Upper lobe of left lung (tissue), 6 donors: ENCODE data around the gene XRCC4. TPM values are rescaled to one million over a fixed set of nuclear protein-coding genes. Genes with fewer than 3 reads are reported as not detected.
A peak's percentile ranks its signal among the peaks of the same experiment; 100 is the strongest.

Experiments
- ATAC-seq, 2 donors: fragments of 200-7000 bp; cut with Tn5 transposase; one replicate each; pipeline ENCODE4 v1.9.1; 2022; ENCODE audit warnings: mild to moderate bottlenecking in 2 of 2, moderate library complexity in 2 of 2; ENCODE audit not compliant: low FRiP score in 2 of 2
- DNase-seq, 2 donors: peaks; one replicate each; pipeline ENCODE4 v3.0.0-alpha.2; 2019 to 2020
- H3K27ac ChIP-seq, 4 donors: fragments of 200-600 bp; sonication (generic); one replicate each; pipeline ENCODE4 v1.5.1; 2016 to 2019
- H3K27me3 ChIP-seq, 4 donors: fragments of 200-600 bp; sonication (generic); one replicate each; pipeline ENCODE4 v1.5.1; 2017 to 2019
- H3K36me3 ChIP-seq, 4 donors: fragments of 200-600 bp; sonication (generic); one replicate each; pipeline ENCODE4 v1.5.1; 2016 to 2019
- H3K4me1 ChIP-seq, 4 donors: fragments of 200-600 bp; sonication (generic); one replicate each; pipeline ENCODE4 v1.5.1; 2018 to 2019
- H3K4me3 ChIP-seq, 4 donors: fragments of 200-600 bp; sonication (generic); one replicate each; pipeline ENCODE4 v1.5.1; 2017 to 2019; ENCODE audit warnings: mild to moderate bottlenecking in 2 of 4, moderate library complexity in 1 of 4
- H3K9me3 ChIP-seq, 4 donors: fragments of 200-600 bp; sonication (generic); one replicate each; pipeline ENCODE4 v1.5.1; 2018 to 2019
- EP300 ChIP-seq, 4 donors: sonication (generic); formaldehyde crosslinking; IDR thresholded peaks; one replicate each; pipeline ENCODE4 v1.5.1; 2017; ENCODE audit warnings: antibody characterized with exemption in 4 of 4, control low read depth in 2 of 4
- POLR2A ChIP-seq, 4 donors: fragments of 450-650 bp; IDR thresholded peaks; one replicate each; pipeline ENCODE4 v1.5.1; 2016 to 2017; ENCODE audit warnings: antibody characterized with exemption in 4 of 4, mild to moderate bottlenecking in 2 of 4
- POLR2AphosphoS5 ChIP-seq, 2 donors: sonication (generic); formaldehyde crosslinking; IDR thresholded peaks; one replicate each; pipeline ENCODE4 v1.5.1; 2017; ENCODE audit warnings: antibody characterized with exemption in 2 of 2
- WGBS, 2 donors: methylation state at CpG; one replicate each; pipeline ENCODE4 v1.1.5; 2017 to 2018; 5-methylcytosine and 5-hydroxymethylcytosine counted together
- total RNA-seq, 6 donors: library from RNA; depleted of rRNA in 4 of 6; stranded (reverse); fragments of >200 nt in 4 of 6; gene quantifications; one replicate each; pipeline versions ENCODE4 v1.1.0 to v1.2.1, GENCODE V29; 2016 to 2021
- TF ChIP-seq, protein P1 (sequence below), 6 experiments: fragments of 450-650 bp in 4 of 6; fragments of 200-600 bp in 2 of 6; sonication (generic) in 2 of 6; IDR thresholded peaks; one replicate each; pipeline ENCODE4 v1.5.1; 2016 to 2019; ENCODE audit warnings: antibody characterized with exemption in 6 of 6
- donor health status: DM: no; HTN: no; CAD: no; lungs with moderate emphysema.
- donor health status: DM: no; HTN: yes; CAD: no; lungs with severe emphysema.

XRCC4 gene
- total RNA-seq, 6 donors from 2014 or later = 4.4 to 11.8 (median 7.7) TPM

GRCh38 chr5:83093692-83094091, 16.3 kb downstream of the XRCC4 start:
- no peak overlapping the region for H3K27ac ChIP-seq
- ATAC-seq (no peak), DNase-seq (no peak)
- no peaks in the 10 kb centered on the region for H3K4me1 ChIP-seq
- H3K27me3 ChIP-seq = no peaks in the 10 kb centered on the region
- no peaks in the 10 kb centered on the region for H3K36me3 ChIP-seq
- H3K4me3 ChIP-seq = no peak overlapping the region
- peaks cover 0 to 11% (median 8%) of the 10 kb centered on the region in 4 donors for H3K9me3 ChIP-seq
- no peak for TF ChIP-seq EP300 (IDR thresholded peaks at IDR 0.05)
- no peak for TF ChIP-seq POLR2A (IDR thresholded peaks at IDR 0.05)
- no peak for TF ChIP-seq POLR2AphosphoS5 (IDR thresholded peaks at IDR 0.05)
- TF ChIP-seq, protein P1, sequence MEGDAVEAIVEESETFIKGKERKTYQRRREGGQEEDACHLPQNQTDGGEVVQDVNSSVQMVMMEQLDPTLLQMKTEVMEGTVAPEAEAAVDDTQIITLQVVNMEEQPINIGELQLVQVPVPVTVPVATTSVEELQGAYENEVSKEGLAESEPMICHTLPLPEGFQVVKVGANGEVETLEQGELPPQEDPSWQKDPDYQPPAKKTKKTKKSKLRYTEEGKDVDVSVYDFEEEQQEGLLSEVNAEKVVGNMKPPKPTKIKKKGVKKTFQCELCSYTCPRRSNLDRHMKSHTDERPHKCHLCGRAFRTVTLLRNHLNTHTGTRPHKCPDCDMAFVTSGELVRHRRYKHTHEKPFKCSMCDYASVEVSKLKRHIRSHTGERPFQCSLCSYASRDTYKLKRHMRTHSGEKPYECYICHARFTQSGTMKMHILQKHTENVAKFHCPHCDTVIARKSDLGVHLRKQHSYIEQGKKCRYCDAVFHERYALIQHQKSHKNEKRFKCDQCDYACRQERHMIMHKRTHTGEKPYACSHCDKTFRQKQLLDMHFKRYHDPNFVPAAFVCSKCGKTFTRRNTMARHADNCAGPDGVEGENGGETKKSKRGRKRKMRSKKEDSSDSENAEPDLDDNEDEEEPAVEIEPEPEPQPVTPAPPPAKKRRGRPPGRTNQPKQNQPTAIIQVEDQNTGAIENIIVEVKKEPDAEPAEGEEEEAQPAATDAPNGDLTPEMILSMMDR (IDR thresholded peaks at IDR 0.05) = no peak
- WGBS, 2 donors = 97 to 99% methylated on average over 4 of the region's 4 CpGs

GRCh38 chr5:83095163-83095956, 18.0 kb downstream of the XRCC4 start:
- Histone ChIP-seq H3K36me3 (no peaks in the 10 kb centered on the region), H3K27ac (no peak overlapping the region), H3K27me3 (no peaks in the 10 kb centered on the region), H3K9me3 (peaks cover 0 to 11% (median 8%) of the 10 kb centered on the region in 4 donors), H3K4me3 (no peak overlapping the region), H3K4me1 (no peaks in the 10 kb centered on the region)
- WGBS, 2 donors = 94 to 100% methylated on average over 3 of the region's 3 CpGs
- TF ChIP-seq POLR2A (IDR thresholded peaks at IDR 0.05) (no peak), EP300 (IDR thresholded peaks at IDR 0.05) (no peak), POLR2AphosphoS5 (IDR thresholded peaks at IDR 0.05) (no peak)
- TF ChIP-seq, protein P1 (IDR thresholded peaks at IDR 0.05) = no peak
- ATAC-seq (no peak), DNase-seq (no peak)

DNA sequence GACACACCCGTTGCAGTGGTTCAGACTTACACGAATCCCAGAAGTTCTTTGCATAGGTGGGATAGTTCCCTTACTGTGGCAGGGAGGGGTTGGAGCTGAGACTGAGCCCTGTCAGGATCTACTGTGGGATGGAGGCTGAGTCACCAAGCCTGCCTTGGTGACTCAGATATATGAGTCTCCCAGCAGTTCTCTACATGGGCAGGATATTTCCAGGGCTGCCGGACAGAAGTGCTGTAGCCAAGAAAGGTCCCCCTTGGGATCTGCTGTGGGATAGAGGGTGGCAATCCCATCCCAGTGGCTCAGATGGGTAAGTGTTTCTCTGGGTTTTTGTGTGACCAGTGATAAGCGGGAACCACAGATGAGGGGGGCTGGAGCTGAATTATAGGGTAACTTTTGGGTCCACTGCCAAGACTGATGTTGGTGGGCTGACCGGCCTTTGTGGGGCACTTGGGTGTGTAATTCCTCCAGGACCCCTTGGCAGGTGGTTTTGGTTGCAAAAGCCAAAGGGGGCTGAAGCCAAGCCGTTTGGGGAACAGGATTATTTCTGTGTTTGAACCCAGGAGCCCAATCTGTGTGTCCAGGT, 18.7 kb downstream of the XRCC4 start:
- Histone ChIP-seq H3K27ac (no peak overlapping the region), H3K4me3 (no peak overlapping the region), H3K27me3 (no peaks in the 10 kb centered on the region), H3K36me3 (no peaks in the 10 kb centered on the region), H3K9me3 (peaks cover 0 to 11% (median 8%) of the 10 kb centered on the region in 4 donors), H3K4me1 (no peaks in the 10 kb centered on the region)
- no peak for TF ChIP-seq EP300 (IDR thresholded peaks at IDR 0.05)
- TF ChIP-seq, protein P1 (IDR thresholded peaks at IDR 0.05) = no peak
- no peak for TF ChIP-seq POLR2AphosphoS5 (IDR thresholded peaks at IDR 0.05)
- TF ChIP-seq POLR2A (IDR thresholded peaks at IDR 0.05) = no peak
- DNase-seq (no peak), ATAC-seq (peak in 1 of 2 donors; percentile 81)
- WGBS, 2 donors = 90 to 96% methylated on average over 4 to 6 of the region's 6 CpGs

GRCh38 chr5:83096660-83097339, 19.5 kb downstream of the XRCC4 start:
- H3K4me1 ChIP-seq = no peaks in the 10 kb centered on the region
- DNase-seq = no peak
- WGBS, 2 donors = 90 to 93% methylated on average over 2 of the region's 2 CpGs
- H3K9me3 ChIP-seq = peaks cover 0 to 11% (median 8%) of the 10 kb centered on the region in 4 donors
- no peaks in the 10 kb centered on the region for H3K27me3 ChIP-seq
- no peaks in the 10 kb centered on the region for H3K36me3 ChIP-seq
- ATAC-seq = no peak
- TF ChIP-seq EP300 (IDR thresholded peaks at IDR 0.05) (no peak), POLR2AphosphoS5 (IDR thresholded peaks at IDR 0.05) (no peak), POLR2A (IDR thresholded peaks at IDR 0.05) (no peak)
- TF ChIP-seq, protein P1 (IDR thresholded peaks at IDR 0.05) = no peak
- H3K27ac ChIP-seq = no peak overlapping the region
- no peak overlapping the region for H3K4me3 ChIP-seq
